Measurements from ENCODE around the gene TMX2. TPM values are rescaled to one million over a fixed set of nuclear protein-coding genes. Genes with fewer than 3 reads are reported as not detected.

The TMX2 gene
- total RNA-seq, 1 experiment from 2014 or later, result 151 TPM

DNA sequence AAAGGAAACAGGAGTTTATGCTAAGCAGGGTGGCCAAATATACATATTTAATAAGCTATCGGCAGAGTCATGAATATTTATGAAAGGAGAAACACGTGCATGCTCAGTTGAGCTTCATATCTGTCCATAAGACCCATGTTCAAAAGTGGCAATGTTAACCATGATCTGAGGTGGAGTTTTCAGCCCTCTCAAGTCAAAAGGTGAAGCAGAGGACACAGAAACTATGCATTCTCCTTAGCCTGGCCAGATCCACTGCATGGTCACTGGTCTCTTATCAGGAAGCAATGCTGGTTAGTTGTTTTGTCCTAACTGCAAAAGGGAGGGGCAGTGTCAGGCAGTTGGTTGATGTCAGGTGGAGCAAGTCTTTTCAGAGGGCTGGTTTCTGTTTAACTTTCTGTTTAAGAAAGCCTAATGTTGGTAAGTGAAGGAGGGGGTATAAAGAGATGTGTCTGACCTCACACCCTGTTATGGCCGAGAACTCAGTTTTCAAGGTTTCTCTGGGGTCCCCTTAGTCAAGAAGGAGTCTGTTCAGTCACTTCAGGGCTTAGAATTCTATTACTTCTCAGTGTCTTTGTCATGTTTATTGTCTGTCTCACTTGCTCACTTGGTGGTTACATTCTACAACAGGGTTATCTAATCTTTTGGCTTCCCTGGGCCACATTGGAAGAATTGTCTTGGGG is 23.4 kb downstream of the TMX2 start:
- POLR2A ChIA-PET, result interaction anchor here (0.6 kb wide), 1 partner anchor 32 kb away, joined by 4 read pairs; no protein-coding TSS in a partner anchor

DNA sequence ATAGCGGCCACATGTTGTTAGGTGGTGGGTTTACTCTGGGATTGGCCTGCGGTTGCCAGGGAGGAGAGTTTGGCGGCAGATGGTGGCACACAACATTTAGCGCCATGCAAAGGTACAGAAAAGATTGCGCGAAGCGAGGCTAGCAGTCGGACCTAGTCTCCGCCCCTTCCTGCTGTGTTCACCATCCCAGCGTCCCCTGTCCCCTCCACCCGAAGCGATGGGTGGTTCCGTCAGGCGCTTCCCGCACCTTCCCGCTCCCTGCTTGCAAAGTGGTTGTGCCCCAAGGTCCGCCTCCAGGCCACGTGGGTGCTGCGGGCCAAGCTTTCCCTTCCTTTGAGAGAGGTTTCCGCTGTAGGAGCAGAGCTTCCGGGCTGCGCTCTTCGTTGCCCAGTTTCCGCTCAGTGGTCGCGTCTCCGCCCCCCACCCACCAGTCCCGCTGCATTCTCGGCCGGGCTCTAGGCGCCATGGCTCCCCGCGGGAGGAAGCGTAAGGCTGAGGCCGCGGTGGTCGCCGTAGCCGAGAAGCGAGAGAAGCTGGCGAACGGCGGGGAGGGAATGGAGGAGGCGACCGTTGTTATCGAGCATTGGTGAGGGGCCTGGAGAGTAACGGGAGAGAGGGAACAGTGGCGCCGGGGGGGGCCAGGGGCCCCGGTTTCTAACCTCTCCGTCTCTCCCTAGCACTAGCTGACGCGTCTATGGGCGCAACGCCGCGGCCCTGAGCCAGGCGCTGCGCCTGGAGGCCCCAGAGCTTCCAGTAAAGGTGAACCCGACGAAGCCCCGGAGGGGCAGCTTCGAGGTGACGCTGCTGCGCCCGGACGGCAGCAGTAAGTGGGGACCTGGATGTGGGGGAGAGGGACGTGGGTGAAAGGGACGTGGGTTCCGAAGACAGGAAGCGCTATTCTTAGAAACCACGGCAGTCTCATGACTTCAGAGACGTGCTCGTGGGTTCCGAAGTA is 29.0 kb downstream of the TMX2 start, which contains the start of gene SELENOH:
Gene SELENOH (plus strand): TSS at position 360 of the 955 bp plus-strand sequence. CDS start 105 bp downstream, at position 465.
- peaks cover 11% of the 10 kb centered on the region for H3K4me1 ChIP-seq (ENCODE audit: control insufficient read depth, insufficient read depth, low read length)
- peaks cover 18% of the 10 kb centered on the region; the same call in 1 of the 2 replicates for H3K36me3 ChIP-seq (ENCODE audit: control insufficient read depth, insufficient read depth, low read length)
- CTCF ChIA-PET, result interaction anchor here (1.1 kb wide), 1 partner anchor 59 kb away, joined by 4 read pairs; no protein-coding TSS in a partner anchor
- BruUV-seq (replicated peaks), result no TSS peak
- TF ChIP-seq, protein P1, sequence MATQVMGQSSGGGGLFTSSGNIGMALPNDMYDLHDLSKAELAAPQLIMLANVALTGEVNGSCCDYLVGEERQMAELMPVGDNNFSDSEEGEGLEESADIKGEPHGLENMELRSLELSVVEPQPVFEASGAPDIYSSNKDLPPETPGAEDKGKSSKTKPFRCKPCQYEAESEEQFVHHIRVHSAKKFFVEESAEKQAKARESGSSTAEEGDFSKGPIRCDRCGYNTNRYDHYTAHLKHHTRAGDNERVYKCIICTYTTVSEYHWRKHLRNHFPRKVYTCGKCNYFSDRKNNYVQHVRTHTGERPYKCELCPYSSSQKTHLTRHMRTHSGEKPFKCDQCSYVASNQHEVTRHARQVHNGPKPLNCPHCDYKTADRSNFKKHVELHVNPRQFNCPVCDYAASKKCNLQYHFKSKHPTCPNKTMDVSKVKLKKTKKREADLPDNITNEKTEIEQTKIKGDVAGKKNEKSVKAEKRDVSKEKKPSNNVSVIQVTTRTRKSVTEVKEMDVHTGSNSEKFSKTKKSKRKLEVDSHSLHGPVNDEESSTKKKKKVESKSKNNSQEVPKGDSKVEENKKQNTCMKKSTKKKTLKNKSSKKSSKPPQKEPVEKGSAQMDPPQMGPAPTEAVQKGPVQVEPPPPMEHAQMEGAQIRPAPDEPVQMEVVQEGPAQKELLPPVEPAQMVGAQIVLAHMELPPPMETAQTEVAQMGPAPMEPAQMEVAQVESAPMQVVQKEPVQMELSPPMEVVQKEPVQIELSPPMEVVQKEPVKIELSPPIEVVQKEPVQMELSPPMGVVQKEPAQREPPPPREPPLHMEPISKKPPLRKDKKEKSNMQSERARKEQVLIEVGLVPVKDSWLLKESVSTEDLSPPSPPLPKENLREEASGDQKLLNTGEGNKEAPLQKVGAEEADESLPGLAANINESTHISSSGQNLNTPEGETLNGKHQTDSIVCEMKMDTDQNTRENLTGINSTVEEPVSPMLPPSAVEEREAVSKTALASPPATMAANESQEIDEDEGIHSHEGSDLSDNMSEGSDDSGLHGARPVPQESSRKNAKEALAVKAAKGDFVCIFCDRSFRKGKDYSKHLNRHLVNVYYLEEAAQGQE (IDR thresholded peaks at IDR 0.05; ENCODE audit: insufficient read depth in 1 of 2, low read depth in 2 of 2, low read length in 1 of 2), result peak in 1 of 2 experiments; percentile 69; a peak in 1 of 4 replicates
- peak; percentile 98 for TF ChIP-seq POLR2AphosphoS5 (IDR thresholded peaks at IDR 0.05; ENCODE audit: low read depth, low read length)
- peak; percentile 93; the same call in 1 of the 2 replicates for TF ChIP-seq SIN3A (IDR thresholded peaks at IDR 0.05; ENCODE audit: borderline replicate concordance, insufficient read depth, low read depth, low read length)
- TF ChIP-seq, protein P2, sequence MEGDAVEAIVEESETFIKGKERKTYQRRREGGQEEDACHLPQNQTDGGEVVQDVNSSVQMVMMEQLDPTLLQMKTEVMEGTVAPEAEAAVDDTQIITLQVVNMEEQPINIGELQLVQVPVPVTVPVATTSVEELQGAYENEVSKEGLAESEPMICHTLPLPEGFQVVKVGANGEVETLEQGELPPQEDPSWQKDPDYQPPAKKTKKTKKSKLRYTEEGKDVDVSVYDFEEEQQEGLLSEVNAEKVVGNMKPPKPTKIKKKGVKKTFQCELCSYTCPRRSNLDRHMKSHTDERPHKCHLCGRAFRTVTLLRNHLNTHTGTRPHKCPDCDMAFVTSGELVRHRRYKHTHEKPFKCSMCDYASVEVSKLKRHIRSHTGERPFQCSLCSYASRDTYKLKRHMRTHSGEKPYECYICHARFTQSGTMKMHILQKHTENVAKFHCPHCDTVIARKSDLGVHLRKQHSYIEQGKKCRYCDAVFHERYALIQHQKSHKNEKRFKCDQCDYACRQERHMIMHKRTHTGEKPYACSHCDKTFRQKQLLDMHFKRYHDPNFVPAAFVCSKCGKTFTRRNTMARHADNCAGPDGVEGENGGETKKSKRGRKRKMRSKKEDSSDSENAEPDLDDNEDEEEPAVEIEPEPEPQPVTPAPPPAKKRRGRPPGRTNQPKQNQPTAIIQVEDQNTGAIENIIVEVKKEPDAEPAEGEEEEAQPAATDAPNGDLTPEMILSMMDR (IDR thresholded peaks at IDR 0.05), result no peak
- TF ChIP-seq TCF7L2 (IDR thresholded peaks at IDR 0.05; ENCODE audit: low read depth, low read length), result no peak; the same call in 1 of the 2 replicates
- intact Hi-C loops (cut with micrococcal nuclease; ENCODE audit: unreplicated experiment), result no loop called here
- in situ Hi-C loops (cut with HindIII; ENCODE audit: low pct_unique_long_range_greater_than_20kb, low sequenced_read_pairs), result no loop called here
- H3K27ac ChIP-seq (ENCODE audit: low read length), result peak within 1 kb of the TSS; percentile 96
- POLR2A ChIA-PET, result interaction anchor here (0.5 kb wide), 1 partner anchor 427 kb away, joined by 4 read pairs; no protein-coding TSS in a partner anchor
- ATAC-seq (peak; percentile 97), DNase-seq (ENCODE audit: low read depth, low spot score) (peak; percentile 88)
- no peaks in the 10 kb centered on the region for H3K27me3 ChIP-seq (ENCODE audit: control insufficient read depth, insufficient read depth, low read length)
- no peaks in the 10 kb centered on the region for H3K9me3 ChIP-seq (ENCODE audit: control insufficient read depth, insufficient read depth, low read depth, low read length)
- H3K4me3 ChIP-seq (ENCODE audit: low read depth in 2 of 2, low read length in 2 of 2), result peak within 1 kb of the TSS; percentile 96 to 99

More for the DNA sequence above, 23.4 kb downstream of the TMX2 start:
- BruUV-seq (replicated peaks), result no TSS peak
- H3K27me3 ChIP-seq (ENCODE audit: control insufficient read depth, insufficient read depth, low read length), result no peaks in the 10 kb centered on the region
- TF ChIP-seq POLR2AphosphoS5 (IDR thresholded peaks at IDR 0.05; ENCODE audit: low read depth, low read length) (no peak), SIN3A (IDR thresholded peaks at IDR 0.05; ENCODE audit: borderline replicate concordance, insufficient read depth, low read depth, low read length) (no peak)
- TF ChIP-seq, protein P1 (IDR thresholded peaks at IDR 0.05; ENCODE audit: insufficient read depth in 1 of 2, low read depth in 2 of 2, low read length in 1 of 2), result no peak
- H3K4me1 ChIP-seq (ENCODE audit: control insufficient read depth, insufficient read depth, low read length), result peaks cover 2% of the 10 kb centered on the region
- intact Hi-C loops (cut with micrococcal nuclease; ENCODE audit: unreplicated experiment), result no loop called here
- no peak for DNase-seq (ENCODE audit: low read depth, low spot score)
- CTCF ChIA-PET, result no interaction called here
- H3K36me3 ChIP-seq (ENCODE audit: control insufficient read depth, insufficient read depth, low read length), result peaks cover 10% of the 10 kb centered on the region
- H3K9me3 ChIP-seq (ENCODE audit: control insufficient read depth, insufficient read depth, low read depth, low read length), result no peaks in the 10 kb centered on the region
- no peak for ATAC-seq
- in situ Hi-C loops (cut with HindIII; ENCODE audit: low pct_unique_long_range_greater_than_20kb, low sequenced_read_pairs), result no loop called here
- H3K27ac ChIP-seq (ENCODE audit: low read length), result no peak overlapping the region
- no peak overlapping the region for H3K4me3 ChIP-seq (ENCODE audit: low read depth in 2 of 2, low read length in 2 of 2)
